Stimulated activated CD4-positive, alpha-beta T cell treated with anti-CD3 and anti-CD28 coated beads, Interleukin-1b, Interleukin-23, amount 100 ng/mL, for 1 hour (primary cell): Measurements from ENCODE around the gene CHPF.
A peak's percentile ranks its signal among the peaks of the same experiment; 100 is the strongest.

Experiments
- DNase-seq, 2 donors: peaks; one replicate each; pipeline ENCODE4 v3.0.0-alpha.2; 2020; ENCODE audit warnings: low read depth in 2 of 2

CHPF gene

DNA sequence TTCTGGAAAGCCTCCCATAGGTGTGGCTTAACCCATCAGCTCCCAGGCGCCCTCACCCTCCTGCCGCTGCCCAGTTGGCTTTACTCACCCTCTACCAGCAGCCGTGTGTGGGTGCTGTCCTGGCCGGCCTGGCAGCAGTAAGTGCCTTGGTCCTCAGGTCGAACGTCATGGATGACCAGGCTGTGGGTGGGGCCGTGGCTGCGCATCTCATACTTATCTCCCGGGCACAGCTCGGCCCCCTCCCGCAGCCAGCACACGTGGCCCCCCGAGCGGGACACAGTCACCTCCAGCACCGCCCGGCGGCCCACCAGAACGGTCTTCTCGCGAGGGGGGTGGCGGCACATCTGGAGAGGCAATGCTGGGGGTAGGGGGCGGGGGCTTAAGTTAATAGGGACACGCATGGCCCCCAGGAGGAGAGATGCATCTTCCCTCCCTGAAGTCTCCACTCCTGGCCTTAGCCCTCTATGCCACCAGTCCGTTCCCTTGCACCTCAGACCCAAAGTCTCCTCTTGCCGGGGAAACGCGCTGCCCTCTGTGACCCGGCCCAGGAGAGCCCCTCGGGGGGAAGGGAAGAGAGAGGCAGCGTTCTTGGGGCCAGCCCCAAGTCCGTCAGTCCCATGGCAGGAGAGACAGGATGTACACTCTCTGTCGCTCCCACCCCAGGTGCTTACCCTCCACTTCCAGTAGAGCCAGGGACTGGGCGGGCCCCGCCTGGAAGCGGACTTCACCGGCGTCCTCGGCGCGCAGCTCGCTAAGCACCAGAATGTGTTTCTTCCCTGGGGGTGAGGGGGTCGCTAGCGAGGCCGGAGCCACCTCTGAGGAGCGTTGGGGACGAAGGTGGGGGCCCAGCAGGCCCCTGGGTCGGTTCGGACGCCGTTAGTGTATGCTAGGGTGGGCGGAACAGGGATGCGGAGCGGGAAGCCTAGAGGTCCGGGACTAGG, 8.1 kb upstream of the CHPF start:
- DNase-seq, result no peak

DNA sequence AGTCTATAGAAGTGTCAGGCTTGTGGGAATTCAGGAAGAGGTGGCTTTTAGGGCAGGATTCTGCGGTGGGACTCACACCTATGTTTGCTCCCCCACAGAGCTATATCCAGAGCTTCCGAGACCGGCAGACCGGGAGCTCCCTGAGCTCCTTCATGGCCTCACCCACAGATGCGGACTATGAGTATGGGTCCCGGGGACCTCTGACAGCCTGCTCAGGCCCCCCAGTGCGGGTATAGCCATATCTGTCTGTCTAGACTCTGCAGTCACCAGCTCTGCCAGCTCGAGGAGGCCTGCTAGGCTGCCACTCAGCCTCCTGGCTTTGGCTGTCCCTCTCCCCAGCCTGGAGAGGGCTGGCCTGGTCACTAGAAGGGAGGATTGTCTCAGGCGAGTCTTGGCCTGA, 6.0 kb upstream of the CHPF start:
- no peak for DNase-seq

DNA sequence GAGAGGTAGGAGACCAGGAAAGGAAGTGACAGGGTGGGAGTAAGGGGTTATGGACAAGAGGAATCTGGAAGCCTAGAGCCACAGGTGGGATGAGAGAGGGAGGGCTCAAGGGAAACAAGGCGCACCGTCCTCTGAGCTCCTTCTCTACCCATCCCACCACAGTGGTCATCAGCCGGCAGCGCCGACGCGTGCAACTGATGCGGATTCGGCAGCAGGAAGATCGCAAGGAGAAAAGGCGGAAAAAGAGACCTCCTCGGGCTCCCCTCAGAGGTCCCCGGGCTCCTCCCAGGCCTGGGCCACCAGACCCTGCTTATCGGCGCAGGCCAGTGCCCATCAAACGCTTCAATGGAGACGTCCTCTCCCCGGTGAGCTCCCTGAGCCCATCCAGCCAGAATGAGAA, 5.4 kb upstream of the CHPF start:
- DNase-seq, result no peak

DNA sequence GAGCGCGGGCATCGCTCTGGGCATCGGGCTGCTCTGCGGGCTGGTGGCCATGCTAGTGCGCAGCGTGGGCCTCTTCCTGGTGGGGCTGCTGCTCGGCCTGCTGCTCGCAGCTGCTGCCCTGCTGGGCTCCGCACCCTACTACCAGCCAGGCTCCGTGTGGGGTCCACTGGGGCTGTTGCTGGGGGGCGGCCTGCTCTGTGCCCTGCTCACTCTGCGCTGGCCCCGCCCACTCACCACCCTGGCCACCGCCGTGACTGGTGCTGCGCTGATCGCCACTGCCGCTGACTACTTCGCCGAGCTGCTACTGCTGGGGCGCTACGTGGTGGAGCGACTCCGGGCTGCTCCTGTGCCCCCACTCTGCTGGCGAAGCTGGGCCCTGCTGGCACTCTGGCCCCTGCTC, 4.0 kb upstream of the CHPF start:
- no peak for DNase-seq

DNA sequence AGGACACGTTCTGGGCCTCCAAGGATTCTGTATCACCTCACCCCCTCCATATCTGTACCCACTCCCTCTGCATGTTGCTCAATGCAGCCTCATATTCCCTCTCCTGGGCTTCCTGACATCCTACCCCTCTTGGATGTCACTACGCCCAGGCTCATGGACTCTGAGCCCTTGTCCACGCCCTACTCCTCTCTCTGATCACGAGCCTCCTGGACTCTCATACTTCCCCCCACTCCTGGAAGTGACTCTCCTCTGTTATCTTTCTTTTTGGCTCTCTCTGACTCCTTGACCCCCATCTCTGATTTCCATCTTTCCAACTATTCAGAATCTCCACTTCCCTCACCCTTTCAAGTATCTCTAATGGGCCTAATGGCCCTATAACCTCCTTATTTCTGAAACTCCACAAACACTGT, 2.3 kb upstream of the CHPF start:
- DNase-seq, result no peak

DNA sequence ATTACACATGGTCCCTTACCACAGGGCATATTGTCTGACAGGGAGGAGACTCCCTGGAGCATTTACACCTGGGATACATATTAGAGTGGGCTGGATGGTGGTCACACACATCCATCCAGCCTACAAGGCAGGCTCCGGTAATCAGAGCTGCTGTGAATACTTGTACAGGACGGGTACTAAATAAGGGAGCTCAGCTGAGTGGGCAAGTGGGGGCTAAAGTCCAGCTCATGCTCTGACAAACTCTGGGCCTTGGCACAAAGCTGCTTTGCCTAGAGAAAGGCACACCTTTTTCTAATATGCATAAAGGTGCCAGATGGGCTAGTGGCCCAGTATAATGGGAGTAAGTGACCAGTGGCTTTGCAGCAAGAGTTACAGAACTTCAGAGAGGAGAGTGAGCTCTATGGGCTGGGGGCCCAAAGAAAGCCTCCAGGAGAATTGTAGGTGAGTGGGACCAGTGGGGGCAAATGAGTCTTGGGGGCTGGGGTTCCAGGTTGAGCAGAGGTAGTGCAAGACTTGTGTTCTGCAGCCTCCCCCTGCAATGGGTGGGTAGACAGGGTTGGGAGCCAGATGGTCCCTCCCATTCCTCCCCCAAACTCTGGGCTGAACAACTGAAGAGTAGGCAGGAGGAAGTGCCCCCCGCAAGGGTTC, 1.8 kb upstream of the CHPF start:
- no peak for DNase-seq

DNA sequence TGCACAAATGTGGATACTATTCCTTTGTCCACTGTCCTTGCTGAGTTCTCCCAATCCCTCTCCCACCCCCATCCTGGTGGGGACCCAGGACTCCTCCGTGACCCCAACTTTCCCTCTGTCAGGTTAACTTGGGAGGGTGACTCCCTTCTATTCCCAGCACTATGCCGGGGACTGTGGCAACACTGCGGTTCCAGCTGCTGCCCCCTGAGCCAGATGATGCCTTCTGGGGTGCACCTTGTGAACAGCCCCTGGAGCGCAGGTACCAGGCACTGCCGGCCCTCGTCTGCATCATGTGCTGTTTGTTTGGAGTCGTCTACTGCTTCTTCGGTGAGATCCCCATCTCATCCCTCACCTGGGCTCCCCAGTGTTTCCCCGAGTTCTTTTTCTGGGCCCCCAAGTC, 958 bp upstream of the CHPF start:
- no peak for DNase-seq

DNA sequence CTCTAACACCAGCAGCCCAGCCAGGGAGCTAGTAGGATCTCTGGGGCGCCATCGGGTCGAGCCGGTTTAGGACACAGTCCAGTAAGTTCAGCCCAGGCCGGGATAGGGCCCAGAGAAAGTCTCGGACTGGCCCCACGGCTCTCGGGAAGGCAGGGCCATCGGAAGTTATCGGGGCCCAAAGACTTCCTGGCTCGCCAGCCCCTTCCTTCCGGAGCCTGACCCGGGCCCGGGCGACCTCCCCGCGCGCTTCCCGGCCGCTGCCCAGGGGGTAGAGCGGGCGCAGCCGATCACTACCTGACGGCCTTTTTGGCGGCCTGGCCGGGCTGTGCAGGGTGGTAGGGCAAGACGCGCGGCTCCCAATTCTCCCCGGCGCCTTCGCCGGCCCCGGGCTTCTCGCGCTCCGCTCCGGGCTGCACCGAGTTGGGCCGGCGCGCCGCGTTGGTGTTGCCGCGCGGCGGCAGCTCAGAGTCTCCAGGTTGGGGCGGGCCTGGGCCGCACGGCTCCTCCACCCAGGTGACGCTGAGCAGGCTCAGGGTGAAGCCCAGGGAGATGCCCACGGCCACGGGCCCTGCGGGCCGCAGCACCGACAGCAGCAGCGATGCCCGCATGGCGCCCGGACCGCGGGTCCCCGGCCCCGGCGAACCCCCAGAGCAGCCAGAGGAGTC, 546 bp downstream of the CHPF start:
- no peak for DNase-seq

DNA sequence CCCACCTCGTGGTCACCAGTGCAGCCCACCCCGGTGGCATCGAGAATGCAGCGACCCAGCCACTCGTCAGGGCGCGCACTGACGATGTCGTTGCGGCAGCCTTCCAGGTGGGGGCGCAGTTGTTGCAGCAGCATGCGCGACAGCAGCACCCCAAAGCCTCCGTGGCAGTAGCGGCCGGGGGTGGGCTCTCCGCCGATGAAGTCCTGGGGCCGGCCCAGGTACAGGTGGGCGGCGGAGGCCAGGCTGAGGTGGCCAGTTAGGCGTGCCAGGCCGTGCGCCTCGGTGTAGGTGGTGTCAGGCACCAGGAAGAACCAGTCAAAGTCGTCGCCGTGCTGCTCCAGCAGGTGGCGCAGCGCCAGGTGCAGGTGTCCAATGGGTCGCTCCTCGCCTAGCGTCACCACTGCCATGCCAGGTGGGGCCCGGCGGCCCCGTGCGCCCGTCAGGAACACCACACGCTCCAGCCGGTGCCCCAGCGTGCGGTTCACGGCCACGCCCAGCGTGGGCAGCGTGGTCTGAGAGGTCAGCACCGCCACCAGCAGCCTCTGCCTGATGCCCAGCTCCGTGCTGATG, 1.9 kb downstream of the CHPF start:
- DNase-seq, result peak; percentile 64 to 71

DNA sequence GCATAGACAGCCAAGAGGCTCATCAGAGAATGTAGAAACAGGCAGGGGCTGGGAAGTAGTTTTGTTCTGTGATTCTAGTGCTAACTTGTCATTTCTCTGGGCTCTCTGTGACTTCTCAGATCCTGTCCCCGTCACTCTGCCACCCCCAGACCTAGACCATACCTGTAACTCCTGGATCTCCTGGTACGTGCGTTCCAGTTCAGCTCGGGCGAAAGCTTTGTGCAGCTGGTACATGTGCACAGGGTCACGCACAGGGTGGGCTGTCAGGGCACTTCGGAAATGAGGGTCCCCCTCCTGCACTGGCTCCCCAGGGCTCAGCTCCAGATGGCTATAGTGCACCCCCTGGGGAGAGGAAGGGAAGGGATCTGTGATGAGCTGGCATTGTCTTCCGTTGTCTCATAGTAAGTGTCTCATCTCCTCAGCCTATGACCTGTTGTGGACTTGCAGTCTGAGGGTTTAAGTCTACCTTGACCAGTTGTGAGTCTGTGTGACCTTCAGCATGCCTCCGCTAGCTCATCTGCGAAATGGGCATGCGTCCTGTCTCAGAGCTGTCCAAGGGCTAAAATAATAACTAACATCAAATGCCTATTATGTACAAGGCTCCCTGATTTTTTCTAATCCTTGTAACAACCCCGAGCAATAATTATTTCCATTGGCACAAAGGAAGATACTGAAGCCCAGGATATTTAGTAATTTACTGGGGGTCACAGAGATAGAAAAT, 2.7 kb downstream of the CHPF start:
- no peak for DNase-seq

DNA sequence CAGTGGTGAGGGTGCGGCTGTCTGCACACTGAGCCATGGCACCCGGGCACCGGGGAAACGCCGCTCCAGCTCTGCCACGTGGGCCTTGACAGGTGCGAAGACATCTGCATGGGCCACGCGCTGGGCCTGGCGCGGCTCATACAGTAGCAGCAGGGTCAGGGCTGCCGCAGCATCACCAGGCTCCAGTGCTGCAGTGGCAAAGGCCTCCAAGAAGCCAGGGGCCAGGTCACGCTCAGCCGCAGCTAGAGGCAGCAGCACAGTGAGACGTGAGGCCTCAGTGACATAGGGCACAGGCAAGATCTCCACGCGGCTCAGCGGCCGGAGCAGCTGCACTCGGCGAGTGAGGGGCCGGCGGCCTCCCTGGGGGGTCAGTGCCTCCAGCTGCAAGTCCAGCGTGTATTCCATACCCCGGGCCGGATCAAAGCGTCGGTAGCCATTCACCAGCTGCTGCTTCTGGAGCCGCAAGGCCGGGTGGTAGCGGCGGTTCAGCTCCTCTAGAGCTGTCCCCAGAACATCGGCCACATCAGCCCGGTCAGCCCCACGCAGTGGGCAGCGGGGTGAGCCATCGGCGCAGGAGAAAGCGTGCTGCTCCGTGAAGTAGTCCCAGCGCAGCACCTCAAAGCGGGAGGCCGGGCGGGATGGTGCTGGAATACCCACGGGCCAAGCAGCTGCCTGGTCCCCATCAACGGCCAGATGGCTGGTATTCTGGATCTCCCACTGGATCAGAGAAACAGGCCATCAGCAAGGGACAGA, 3.5 kb downstream of the CHPF start:
- DNase-seq, result no peak

DNA sequence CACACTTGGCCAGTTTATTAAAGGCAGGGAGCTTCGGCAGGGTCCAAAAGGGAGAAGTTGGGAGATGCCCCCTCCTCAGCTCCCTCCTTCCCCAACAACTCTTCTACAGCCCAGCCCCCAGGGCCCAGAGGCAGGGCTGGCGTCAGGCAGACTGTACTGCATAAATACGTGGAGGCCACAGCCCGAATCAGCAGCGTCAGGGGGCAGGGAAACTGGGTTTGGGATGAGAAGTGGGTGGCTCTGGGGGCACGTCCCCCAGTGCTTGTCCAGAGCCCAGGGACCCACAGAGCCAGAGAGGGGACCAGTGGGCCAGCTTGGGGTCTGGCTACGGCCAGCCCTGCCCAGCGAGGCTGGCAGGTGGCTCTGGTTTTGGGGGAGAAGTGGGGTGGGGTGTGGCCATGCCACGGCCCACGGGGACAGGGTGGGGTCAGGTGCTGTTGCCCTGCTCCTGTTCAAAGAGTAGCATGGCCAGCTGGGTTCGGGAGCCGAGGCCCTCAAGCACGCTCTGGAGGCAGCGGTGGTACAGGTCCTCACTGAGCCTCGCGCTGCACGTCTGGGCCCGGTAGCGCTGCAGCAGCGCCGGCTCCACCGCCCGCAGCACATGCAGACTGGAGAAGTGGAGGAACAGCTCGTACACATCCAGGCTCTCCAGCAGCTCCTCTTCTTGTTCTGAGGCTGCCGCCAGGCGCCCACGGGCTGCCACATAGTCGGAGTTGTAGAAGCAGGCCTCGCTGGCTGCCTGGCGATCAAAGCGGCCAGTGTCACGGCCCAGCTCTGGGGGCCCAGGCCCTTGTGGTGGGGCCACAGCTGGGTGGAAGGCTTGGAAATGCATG, 4.4 kb downstream of the CHPF start:
- no peak for DNase-seq

DNA sequence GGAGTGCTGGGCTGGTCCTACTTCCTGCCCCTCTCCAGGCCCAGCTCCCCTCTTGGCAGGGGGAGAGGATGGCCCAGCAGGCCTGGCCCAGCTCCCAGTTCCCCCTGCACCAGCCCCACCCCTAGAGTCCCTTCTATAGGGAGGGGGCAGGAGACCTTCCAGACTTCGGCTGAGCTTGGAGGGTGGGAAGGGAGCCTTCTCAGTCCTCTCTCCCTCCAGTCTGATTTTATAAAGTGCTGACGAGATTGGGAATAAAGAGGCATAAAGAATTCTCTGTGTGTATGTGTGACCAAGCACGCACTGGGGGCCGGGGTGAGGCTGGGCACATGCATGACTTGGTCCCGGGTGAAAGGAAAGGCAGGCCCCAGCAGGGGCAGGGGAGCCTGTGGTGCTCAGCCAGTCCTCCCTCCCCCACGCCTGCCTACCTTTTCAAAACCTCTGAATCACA, 5.1 kb downstream of the CHPF start:
- DNase-seq, result no peak

DNA sequence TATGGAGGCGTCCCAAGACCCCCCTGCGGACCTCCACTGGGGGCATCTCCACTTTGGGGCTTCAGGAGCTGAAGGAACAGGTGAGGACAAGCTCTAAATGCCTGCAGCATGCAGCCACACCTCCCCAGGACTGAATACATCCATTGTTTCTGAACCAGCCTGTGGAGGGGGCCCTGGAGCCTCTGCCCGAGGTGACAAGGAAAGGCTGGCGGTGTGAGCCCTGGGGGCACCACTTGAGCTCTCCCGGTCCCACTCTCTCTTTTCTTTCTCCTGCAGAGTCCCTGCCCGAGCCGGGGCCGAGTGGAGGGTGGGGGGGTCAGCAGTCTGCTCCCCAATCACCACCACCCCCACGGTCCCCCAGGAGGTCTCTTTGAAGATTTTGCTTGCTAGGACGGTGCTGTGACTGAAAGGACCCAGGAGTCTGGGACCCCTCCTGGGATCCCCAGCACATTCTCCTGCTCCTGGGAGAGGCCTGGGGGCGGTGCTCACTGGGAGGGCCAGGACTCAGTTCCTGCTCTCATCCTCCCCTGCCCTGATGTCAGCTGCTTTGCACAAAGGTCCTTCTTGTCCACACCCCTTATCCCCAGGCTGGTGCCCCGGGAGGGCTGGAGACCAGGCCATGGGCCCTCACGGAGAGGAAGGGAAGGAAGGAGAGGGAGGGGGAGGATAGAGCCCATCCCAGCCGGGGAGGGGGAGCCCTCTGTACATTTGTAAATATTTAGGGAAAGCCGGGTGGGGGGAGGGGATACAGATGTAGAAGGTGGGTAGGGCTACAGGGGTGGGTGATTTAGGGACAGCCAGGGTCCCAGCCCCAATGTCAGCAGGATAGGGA, 5.7 kb downstream of the CHPF start:
- DNase-seq, result no peak

DNA sequence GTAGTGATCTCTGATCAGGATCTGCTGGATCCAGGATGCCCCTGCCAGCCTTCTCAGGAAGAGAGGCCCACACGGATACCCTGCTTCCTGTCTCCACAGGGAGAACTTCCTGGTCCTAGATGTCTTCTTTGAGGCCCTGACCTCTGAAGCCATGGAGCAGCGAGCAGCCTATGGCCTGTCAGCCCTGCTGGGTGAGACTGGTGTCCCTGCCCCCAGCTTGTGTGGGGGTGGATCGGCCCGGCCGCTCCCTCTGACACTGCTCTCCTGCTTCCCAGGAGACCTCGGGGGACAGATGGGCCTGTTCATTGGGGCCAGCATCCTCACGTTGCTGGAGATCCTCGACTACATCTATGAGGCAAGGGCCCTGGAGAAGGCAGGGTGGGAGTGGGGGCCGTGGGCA, 6.6 kb downstream of the CHPF start:
- no peak for DNase-seq

DNA sequence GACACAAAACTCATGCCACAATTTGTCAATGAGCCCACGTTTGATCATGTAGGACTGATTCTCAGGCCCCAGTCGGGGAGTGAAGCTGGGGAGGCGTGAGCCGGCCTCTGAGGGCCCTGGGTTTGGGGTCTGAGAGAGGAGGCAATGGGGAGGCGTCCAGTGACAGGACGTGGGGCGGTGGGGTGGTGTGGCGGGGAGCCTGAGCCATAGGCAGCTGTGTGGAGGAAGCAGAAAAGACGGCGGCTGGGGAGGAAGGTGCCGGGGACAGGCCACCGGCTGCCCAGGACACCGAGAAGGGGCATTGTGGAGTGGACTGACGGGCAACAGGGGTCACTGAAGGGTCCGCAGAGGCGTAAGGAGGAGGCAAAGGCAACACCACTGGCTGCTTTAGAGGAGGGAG, 7.2 kb downstream of the CHPF start:
- no peak for DNase-seq

DNA sequence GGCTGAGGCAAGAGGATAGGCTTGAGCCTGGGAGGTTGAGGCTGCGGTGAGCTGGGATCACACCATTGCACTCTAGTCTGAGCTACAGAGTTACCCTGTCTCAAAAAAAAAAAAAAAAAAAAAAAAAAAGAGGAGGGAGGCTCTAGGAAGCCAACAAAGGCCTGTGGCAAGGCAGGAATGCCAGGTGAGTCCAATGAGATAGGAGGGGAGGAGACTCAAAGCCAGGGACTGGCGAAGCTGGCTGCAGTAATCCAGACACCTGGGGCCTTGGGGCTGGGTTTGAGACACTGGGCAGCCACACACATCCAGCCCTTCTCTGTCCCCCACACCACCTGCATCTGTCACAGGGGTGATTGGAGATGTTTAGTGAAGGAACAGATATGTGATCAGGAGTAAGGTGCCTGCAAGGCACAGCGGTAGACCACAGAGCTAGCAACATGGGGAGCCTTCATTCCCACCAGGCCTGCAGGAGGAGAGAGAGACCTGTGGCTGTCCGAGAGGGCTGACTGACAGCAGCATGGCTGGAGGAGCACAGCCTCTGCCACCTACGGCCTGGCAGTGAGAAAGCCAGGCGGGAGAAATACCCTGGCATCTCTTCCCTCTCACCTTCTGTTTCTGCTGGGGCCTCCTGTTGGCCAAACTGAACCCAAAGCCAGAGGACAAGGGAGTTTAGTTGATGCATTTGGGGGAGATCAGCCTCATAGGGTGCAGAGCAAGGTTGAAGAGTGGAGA, 9.5 kb downstream of the CHPF start:
- DNase-seq, result no peak

DNA sequence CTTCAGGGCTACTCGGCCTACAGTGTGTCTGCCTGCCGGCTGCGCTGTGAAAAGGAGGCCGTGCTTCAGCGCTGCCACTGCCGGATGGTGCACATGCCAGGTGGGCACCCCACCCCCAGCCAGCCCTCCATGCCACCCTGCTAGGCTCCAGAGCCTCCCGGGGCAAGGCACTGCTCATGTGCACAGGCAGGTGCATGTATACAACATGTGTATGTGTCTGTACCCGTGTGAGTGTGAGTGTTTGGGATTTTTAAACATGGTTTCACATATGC, 11.3 kb downstream of the CHPF start:
- DNase-seq, result no peak
